ENCODE results near the gene KRTAP10-4.

- TF ChIP-seq EZH2 (IDR thresholded peaks at IDR 0.05; ENCODE audit: low read length, missing control alignments) (no peak), CTCF (conservative IDR thresholded peaks at IDR 0.05 in 1 of 2, IDR thresholded peaks at IDR 0.05 in 1 of 2; ENCODE audit: low read depth in 1 of 2, low read length in 2 of 2) (no peak)
These were observed 9.4 kb upstream of the KRTAP10-4 start for GRCh38 chr21:44564099-44564498.
